Ramos (cell line): ENCODE data around the gene SLC25A24.
"Not testable (repeated sequence)": the region's sequence is repeated elsewhere in the genome, so short reads cannot be mapped to it uniquely, and the experiment has no call there.

Experiments used
- in situ Hi-C: fragments of 300-500 bp; cut with MboI; formaldehyde crosslinking; loops from one replicate; pipeline ENCODE4 v1.14.3; 2022; ENCODE audit warnings: low sequenced_read_pairs; ENCODE audit not compliant: unreplicated experiment

SLC25A24 gene

DNA sequence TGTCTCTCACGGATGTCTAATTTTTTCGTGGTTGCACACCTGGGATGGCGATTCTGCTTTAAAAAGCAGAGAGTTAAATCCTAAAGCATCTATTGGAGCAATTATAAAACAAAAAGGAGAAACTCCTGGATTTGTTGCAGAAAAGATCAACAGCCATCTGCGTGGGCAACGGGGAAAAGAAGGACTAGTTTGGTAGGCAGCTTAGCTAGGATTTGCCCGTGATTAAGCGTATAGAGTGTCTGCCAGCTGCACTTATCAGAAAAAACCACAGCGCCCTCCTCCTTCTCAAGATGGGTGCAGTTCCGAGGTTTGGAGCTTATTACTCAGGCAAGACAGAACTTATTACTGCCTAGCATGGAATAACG lies 526 bp upstream of the SLC25A24 start:
- in situ Hi-C loops: no loop called here

- in situ Hi-C loops: no loop called here
Observed at GRCh38 chr1:108199201-108199691, 897 bp downstream of the SLC25A24 start.

GRCh38 chr1:108194051-108194450 lies 6.1 kb downstream of the SLC25A24 start:
- in situ Hi-C loops: no loop called here

DNA sequence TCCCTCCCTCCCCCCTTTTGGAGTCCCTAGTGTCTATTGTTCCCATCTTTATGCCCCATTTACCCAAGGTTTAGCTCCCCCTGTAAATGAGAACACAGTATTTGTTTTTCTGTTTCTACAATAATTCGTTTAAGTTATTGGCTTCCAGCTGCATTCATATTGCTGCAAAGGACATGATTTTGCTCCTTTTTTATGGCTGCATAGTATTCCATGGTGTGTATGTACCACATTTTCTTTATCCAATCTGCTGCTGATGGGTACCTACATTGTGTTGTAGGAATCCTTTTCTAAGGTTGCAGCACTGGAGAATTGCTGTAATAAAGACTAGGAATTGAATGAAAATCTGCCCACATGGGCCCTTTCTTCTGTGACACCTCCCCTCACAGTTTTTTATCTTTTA lies 6.8 kb downstream of the SLC25A24 start:
- in situ Hi-C loops: no loop called here

DNA sequence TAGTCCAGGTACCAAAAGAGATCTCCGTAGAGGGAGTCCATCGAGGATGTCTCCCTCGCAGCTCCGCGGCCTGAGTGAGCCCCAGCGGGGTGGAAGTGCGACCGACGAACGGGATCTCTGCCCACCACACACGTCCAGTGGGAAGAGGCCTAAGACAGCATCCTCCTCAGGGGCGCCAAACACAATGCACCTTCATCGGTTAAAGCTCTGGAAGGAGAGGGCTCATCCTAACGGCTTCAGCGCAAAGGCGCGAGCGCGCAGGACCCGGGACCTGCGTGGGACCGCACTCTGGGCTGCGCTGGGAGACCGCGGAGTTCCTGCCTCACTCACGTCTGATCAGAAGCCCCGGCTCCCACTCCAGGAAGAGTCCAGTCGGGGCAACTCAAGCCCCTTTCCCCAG lies 7.6 kb downstream of the SLC25A24 start:
- in situ Hi-C loops: no loop called here

GRCh38 chr1:108190686-108191416 lies 9.3 kb downstream of the SLC25A24 start:
- in situ Hi-C loops: no loop called here

DNA sequence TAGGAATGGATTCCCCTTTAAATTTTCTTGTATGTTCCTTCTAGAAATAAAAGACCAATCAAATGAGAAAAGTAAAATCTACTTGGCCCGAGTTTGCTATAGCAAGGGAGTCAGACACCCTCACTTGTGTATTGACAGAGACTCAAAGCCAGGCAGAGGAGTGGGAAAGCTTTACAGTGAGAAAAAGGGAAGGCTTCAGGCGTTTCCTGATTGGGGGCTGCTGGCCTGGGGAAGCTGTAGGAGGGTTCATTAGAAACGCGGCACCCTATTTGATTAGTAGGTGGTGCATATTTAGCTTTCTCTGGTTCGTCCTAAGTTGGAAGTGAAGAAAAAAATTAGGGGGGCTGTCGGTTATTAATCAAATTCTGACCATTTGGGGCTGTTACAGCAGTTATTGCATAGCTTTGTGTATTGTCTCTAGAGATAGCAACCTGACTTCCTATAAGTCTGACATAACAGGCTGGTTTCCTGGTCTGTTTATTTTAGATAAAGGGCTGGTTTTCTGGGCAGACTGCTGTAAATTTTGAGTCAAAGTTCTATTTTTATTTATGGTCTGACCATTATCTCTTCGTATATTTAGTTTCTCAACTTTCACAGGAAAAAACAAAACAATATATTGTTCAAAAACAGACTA lies 10.0 kb downstream of the SLC25A24 start:
- in situ Hi-C loops: no loop called here

- in situ Hi-C loops: no loop called here
Observed at GRCh38 chr1:108188801-108189200, 11.3 kb downstream of the SLC25A24 start.

DNA sequence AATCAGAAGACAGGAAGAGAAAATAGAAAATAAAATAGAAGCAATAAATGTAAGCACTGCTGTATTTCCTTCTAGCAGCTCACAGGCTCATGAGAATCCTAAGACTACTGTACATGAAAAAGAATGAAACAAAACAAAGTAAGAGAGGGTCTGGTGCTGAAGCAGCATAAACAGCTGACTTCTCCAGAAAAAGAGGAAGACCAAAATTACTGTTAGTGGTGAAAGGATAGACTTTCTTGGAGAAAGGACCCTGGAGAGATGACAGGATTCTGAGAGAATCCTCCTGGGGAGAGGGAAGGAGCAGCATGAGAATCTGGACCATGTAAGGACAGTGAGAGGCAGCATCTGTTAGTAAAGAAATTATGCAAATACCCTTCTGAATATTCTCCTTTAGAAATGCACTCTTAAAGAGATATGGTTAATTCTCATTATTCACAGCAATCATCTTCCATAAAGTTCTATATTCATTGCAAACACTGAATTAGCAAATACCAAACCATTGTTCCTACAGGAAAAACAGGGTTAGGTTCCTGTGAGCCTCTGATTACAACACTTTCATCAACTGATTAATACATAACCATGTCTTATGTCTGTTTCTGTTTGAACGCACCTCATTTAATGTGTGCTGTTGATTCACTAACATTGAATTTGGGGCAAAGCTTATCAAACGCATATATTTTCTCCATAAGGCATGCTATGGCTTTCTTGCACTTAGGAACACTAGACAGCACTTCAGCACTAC lies 17.0 kb downstream of the SLC25A24 start:
- in situ Hi-C loops: no loop called here

- in situ Hi-C loops: no loop called here
Observed at GRCh38 chr1:108179018-108179417, 21.1 kb downstream of the SLC25A24 start.

DNA sequence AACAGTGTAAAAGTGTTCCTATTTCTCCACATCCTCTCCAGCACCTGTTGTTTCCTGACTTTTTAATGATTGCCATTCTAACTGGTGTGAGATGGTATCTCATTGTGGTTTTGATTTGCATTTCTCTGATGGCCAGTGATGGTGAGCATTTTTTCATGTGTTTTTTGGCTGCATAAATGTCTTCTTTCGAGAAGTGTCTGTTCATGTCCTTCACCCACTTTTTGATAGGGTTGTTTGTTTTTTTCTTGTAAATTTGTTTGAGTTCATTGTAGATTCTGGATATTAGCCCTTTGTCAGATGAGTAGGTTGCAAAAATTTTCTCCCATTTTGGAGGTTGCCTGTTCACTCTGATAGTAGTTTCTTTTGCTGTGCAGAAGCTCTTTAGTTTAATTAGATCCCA lies 37.7 kb downstream of the SLC25A24 start:
- in situ Hi-C loops: not testable (repeated sequence)

- in situ Hi-C loops: not testable (repeated sequence)
Observed at GRCh38 chr1:108159951-108160350, 40.2 kb downstream of the SLC25A24 start.

DNA sequence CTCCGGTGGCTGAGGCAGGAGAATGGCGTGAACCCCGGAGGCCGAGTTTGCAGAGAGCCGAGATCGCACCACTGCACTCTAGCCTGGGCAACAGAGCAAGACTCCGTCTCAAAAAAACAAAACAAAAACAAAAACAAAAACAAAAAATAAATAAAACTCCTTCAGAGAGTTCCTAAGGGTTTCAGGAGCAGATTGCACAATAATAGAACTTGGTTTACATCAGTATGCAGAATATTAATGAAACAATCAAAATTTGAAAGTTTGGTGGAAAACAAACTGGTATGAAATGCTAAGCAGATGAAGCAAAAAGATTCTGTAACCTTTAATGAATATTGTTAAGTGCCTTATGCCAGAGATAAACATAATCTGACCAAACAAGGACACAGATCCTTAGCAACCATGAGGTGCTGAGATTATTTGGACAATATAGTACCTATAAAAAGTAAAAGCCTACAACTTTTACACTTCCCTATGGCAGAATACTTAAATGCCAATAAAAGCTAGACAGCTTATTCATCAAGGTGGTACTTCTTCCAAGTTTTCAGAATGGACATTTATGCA lies 41.2 kb downstream of the SLC25A24 start:
- in situ Hi-C loops: no loop called here

DNA sequence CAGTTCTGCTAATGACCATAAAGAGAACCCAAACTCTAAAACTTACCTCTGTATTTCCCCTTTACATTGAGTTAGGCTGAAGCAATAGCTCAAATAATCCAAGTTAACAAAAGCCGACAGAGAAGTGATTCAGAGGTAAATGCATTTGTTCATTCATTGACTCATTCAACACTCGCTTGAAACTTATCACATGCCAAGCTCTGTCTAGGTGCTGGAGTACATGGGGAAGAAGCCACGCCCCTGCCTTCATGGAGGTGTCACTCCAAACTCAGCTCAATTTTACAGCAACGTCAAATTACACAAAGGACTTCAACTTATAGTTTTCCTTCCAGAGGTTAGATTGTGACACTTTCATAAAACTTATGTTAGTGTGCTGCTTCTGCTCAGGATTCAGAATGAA lies 45.8 kb downstream of the SLC25A24 start:
- in situ Hi-C loops: no loop called here

DNA sequence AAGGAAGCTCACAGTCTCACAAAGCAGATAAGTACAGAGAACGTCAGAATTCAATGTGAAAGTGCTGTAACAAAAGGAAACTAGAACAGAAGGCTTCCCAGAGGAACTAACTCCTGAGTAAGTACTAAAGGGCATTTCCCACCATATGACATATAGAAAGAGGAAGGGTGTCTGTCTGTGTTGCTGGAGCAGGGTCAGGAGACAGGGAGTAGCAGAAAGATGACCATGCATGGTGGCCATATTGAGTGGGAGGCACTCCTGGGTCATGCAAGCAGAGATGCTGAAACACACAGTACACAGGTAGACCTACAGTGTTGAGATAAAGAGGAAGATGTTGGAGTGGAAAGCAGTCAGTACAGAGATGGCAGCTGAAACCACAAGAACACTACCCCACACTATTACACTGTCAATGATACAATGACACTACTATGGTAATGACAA lies 47.3 kb downstream of the SLC25A24 start:
- in situ Hi-C loops: no loop called here

GRCh38 chr1:108151548-108151947 lies 48.6 kb downstream of the SLC25A24 start:
- in situ Hi-C loops: no loop called here

DNA sequence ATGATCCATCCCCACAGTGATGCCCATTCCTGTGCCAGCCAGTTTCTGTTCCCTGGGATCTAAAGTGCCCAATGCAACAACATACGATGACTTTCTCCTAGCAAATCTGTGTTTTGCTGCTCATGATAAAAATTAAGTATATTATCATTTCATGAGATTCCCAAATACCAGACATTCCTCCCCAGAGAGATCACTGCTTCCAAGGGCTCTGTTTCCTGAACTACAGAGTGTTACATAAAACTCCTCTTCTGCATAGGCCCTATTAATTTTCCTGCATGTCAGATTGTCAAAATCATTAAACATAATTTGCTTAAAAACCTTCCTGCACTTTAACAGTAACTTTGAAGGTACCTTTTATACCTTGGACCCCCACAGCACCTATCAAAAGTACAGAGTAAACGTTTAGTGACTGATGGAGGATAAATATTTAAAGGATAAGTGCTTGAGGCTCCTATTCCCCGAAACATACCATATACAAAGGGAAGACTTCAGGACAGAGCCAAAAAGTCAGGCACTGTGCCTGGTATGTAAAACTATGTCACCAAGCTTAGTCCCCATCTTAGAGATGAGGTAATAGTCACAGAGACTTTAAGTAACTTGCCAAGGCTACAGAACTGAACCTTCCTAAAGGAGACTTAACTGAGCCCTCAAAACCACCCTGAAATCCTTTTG lies 50.2 kb downstream of the SLC25A24 start:
- in situ Hi-C loops: no loop called here

DNA sequence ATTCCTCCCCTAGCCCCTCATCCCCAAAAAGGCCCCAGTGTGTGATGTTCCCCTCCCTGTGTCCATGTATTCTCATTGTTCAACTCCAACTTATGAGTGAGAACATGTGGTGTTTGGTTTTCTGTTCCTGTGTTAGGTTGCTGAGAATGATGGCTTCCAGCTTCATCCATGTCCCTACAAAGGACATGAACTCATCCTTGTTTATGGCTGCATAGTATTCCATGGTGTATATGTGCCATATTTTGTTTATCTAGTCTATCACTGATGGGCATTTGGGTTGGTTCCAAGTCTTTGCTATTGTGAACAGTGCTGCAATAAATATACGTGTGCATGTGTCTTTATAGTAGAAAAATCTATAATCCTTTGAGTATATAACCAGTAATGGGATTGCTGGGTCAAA lies 55.6 kb downstream of the SLC25A24 start:
- in situ Hi-C loops: not testable (repeated sequence)

- in situ Hi-C loops: no loop called here
Observed at GRCh38 chr1:108142773-108143394, 57.3 kb downstream of the SLC25A24 start.

- in situ Hi-C loops: no loop called here
Observed at GRCh38 chr1:108142258-108142657, 57.9 kb downstream of the SLC25A24 start.
